GM23338 (cell line): ENCODE measurements around the gene SFXN5. TPM values are rescaled to one million over a fixed set of nuclear protein-coding genes. Genes with fewer than 3 reads are reported as not detected.

Experiments
- ATAC-seq: fragments of 200-7000 bp; cut with Tn5 transposase; 3 replicates; pipeline ENCODE4 v1.9.1; 2020
- DNase-seq: peaks from one replicate; pipeline ENCODE4 v3.0.0-alpha.2; 2015; ENCODE audit warnings: low spot score
- H2AFZ ChIP-seq: fragments of 200-600 bp; sonication (generic); 2 replicates; pipeline ENCODE4 v1.8.0; 2016; ENCODE audit warnings: antibody characterized with exemption, mild to moderate bottlenecking, moderate library complexity
- H3F3A ChIP-seq: fragments of 200-600 bp; sonication (generic); replicated peaks from 2 replicates; pipeline ENCODE4 v1.8.0; 2017; ENCODE audit warnings: antibody characterized with exemption, mixed run types, low read depth
- H3K27ac ChIP-seq: fragments of 200-600 bp; sonication (generic); 2 replicates; pipeline ENCODE4 v1.6.1; 2016; ENCODE audit warnings: low read depth
- H3K27me3 ChIP-seq: fragments of 200-600 bp; sonication (generic); 2 replicates; pipeline ENCODE4 v1.8.0; 2016; ENCODE audit warnings: mild to moderate bottlenecking, mixed run types, moderate library complexity; ENCODE audit not compliant: insufficient read depth
- H3K36me3 ChIP-seq: fragments of 200-600 bp; sonication (generic); 2 replicates; pipeline ENCODE4 v1.8.0; 2016; ENCODE audit warnings: mild to moderate bottlenecking; ENCODE audit not compliant: insufficient read depth
- H3K4me1 ChIP-seq: fragments of 200-600 bp; sonication (generic); 2 replicates; pipeline ENCODE4 v1.8.0; 2016; ENCODE audit warnings: mild to moderate bottlenecking, moderate library complexity; ENCODE audit not compliant: insufficient read depth
- H3K4me2 ChIP-seq: fragments of 200-600 bp; sonication (generic); 2 replicates; pipeline ENCODE4 v1.7.1; 2017; ENCODE audit warnings: mixed run types
- H3K4me3 ChIP-seq: fragments of 200-600 bp; sonication (generic); 2 replicates; pipeline ENCODE4 v1.6.1; 2016; ENCODE audit warnings: mixed run types
- H3K79me2 ChIP-seq: fragments of 200-600 bp; sonication (generic); replicated peaks from 2 replicates; pipeline ENCODE4 v1.8.0; 2017; ENCODE audit warnings: mild to moderate bottlenecking; ENCODE audit not compliant: insufficient read depth
- H3K9me2 ChIP-seq: fragments of 200-600 bp; sonication (generic); 2 replicates; pipeline ENCODE4 v1.8.0; 2017; ENCODE audit not compliant: insufficient read depth
- H4K20me1 ChIP-seq: fragments of 200-600 bp; sonication (generic); replicated peaks from 2 replicates; pipeline ENCODE4 v1.8.0; 2017; ENCODE audit warnings: mild to moderate bottlenecking; ENCODE audit not compliant: insufficient read depth
- H3K27ac Mint-ChIP-seq: 2 replicates; pipeline ENCODE4 v1.8.0; 2020; ENCODE audit warnings: inconsistent platforms, mild to moderate bottlenecking, moderate library complexity, mixed read lengths
- H3K27me3 Mint-ChIP-seq: 3 replicates; pipeline ENCODE4 v1.8.0; 2022; ENCODE audit warnings: low read depth, mild to moderate bottlenecking, moderate library complexity, mixed read lengths, inconsistent platforms; ENCODE audit not compliant: insufficient read depth, poor library complexity
- H3K36me3 Mint-ChIP-seq: 3 replicates; pipeline ENCODE4 v1.8.0; 2021; ENCODE audit warnings: low read depth, mild to moderate bottlenecking, inconsistent platforms, moderate library complexity, mixed read lengths
- H3K4me1 Mint-ChIP-seq: 3 replicates; pipeline ENCODE4 v1.8.0; 2020; ENCODE audit warnings: mild to moderate bottlenecking, inconsistent platforms, mixed read lengths
- H3K4me3 Mint-ChIP-seq: 3 replicates; pipeline ENCODE4 v1.8.0; 2021; ENCODE audit warnings: moderate library complexity, mild to moderate bottlenecking, inconsistent platforms, mixed read lengths
- H3K9me3 Mint-ChIP-seq: 3 replicates; pipeline ENCODE4 v1.8.0; 2020; ENCODE audit warnings: moderate library complexity, mild to moderate bottlenecking, inconsistent platforms, mixed read lengths
- CREB1 ChIP-seq: fragments of 250-450 bp; sonication (Bioruptor Pico); IDR thresholded peaks from 2 replicates; pipeline ENCODE4 v1.5.0; 2020; ENCODE audit warnings: low read depth, mild to moderate bottlenecking, moderate library complexity
- EZH2 ChIP-seq: fragments of 200-600 bp; sonication (generic); IDR thresholded peaks from one replicate; pipeline ENCODE4 v1.8.0; 2017; ENCODE audit warnings: antibody characterized with exemption, mild to moderate bottlenecking, low read depth; ENCODE audit not compliant: unreplicated experiment
- EZH2phosphoT487 ChIP-seq: fragments of 200-600 bp; sonication (generic); IDR thresholded peaks from one replicate; pipeline ENCODE4 v1.8.1; 2018; ENCODE audit warnings: antibody characterized with exemption; ENCODE audit not compliant: unreplicated experiment
- JUNB ChIP-seq: IDR thresholded peaks from one replicate; pipeline ENCODE4 v1.6.1; 2016; ENCODE audit warnings: antibody characterized with exemption; ENCODE audit not compliant: unreplicated experiment
- NANOG ChIP-seq: IDR thresholded peaks from 2 replicates; pipeline ENCODE4 v1.6.1; 2016; ENCODE audit warnings: antibody characterized with exemption, borderline replicate concordance
- POLR2AphosphoS5 ChIP-seq: IDR thresholded peaks from 2 replicates; pipeline ENCODE4 v1.6.1; 2016; ENCODE audit warnings: antibody characterized with exemption, low read depth
- STAT1 ChIP-seq: IDR thresholded peaks from one replicate; pipeline ENCODE4 v1.6.1; 2016; ENCODE audit warnings: antibody characterized with exemption; ENCODE audit not compliant: unreplicated experiment
- ZNF114 ChIP-seq: fragments of 250-450 bp; sonication (Bioruptor Pico); IDR thresholded peaks from 2 replicates; pipeline ENCODE4 v1.5.0; 2020; ENCODE audit warnings: mild to moderate bottlenecking, moderate library complexity
- ZNF331 ChIP-seq: fragments of 250-450 bp; sonication (Bioruptor Pico); IDR thresholded peaks from 2 replicates; pipeline ENCODE4 v1.5.0; 2020; ENCODE audit warnings: low read depth, mild to moderate bottlenecking, moderate library complexity
- polyA plus RNA-seq: library from polyadenylated mRNA; unstranded; fragments of >200 nt; fragmentation: Nextera tagmentation; extraction: Ambion mirVana; gene quantifications from 2 replicates; pipeline ENCODE4 v1.2.1, GENCODE V29; 2016
- total RNA-seq: library from RNA; depleted of rRNA; stranded (reverse); fragments of >200 nt; shearing (Covaris generic); gene quantifications from 2 replicates; pipeline ENCODE4 v1.2.3, GENCODE V29; 2014
- TF ChIP-seq, protein P1 (sequence below), 2 experiments: fragments of 200-600 bp in 1 of 2; sonication (generic) in 1 of 2; conservative IDR thresholded peaks; 2 replicates each; pipeline versions ENCODE4 v1.5.1 to v1.6.1; 2016 to 2017; ENCODE audit warnings: antibody characterized with exemption in 2 of 2, low read depth in 2 of 2, mild to moderate bottlenecking in 2 of 2, moderate library complexity in 1 of 2
- TF ChIP-seq, protein P2 (sequence below): IDR thresholded peaks from 2 replicates; pipeline ENCODE4 v1.6.1; 2016; ENCODE audit warnings: antibody characterized with exemption
- TF ChIP-seq, protein P3 (sequence below): IDR thresholded peaks from one replicate; pipeline ENCODE4 v1.6.1; 2018; ENCODE audit warnings: antibody characterized with exemption; ENCODE audit not compliant: unreplicated experiment

The SFXN5 gene
- total and polyA plus RNA-seq, 2 experiments from 2014 or later: 23.6 to 25.8 TPM

DNA sequence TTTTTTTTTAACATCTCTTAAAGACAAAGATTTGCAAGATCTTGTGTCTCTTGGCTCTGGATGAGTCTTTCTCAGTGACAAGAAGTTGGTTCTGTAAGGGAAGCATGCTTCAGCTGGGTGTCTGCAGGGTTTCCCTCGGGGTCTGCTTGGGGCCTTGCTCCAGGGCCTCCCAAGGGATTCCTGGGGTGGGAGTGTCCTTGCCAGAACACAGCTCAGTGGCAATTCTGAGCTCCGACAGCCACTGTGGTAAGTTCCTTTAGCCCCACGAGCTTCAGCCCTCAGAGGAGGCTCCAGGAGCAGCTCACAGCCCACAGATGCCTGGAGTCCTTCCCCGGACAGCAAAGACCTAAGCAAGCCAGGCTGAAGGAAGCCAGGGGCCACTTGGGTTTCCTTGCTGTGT is 101.8 kb downstream of the SFXN5 start (continued):
- TF ChIP-seq, protein P1, sequence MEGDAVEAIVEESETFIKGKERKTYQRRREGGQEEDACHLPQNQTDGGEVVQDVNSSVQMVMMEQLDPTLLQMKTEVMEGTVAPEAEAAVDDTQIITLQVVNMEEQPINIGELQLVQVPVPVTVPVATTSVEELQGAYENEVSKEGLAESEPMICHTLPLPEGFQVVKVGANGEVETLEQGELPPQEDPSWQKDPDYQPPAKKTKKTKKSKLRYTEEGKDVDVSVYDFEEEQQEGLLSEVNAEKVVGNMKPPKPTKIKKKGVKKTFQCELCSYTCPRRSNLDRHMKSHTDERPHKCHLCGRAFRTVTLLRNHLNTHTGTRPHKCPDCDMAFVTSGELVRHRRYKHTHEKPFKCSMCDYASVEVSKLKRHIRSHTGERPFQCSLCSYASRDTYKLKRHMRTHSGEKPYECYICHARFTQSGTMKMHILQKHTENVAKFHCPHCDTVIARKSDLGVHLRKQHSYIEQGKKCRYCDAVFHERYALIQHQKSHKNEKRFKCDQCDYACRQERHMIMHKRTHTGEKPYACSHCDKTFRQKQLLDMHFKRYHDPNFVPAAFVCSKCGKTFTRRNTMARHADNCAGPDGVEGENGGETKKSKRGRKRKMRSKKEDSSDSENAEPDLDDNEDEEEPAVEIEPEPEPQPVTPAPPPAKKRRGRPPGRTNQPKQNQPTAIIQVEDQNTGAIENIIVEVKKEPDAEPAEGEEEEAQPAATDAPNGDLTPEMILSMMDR (conservative IDR thresholded peaks at IDR 0.05; ENCODE audit: low read depth in 2 of 2): no peak
- TF ChIP-seq, protein P2, sequence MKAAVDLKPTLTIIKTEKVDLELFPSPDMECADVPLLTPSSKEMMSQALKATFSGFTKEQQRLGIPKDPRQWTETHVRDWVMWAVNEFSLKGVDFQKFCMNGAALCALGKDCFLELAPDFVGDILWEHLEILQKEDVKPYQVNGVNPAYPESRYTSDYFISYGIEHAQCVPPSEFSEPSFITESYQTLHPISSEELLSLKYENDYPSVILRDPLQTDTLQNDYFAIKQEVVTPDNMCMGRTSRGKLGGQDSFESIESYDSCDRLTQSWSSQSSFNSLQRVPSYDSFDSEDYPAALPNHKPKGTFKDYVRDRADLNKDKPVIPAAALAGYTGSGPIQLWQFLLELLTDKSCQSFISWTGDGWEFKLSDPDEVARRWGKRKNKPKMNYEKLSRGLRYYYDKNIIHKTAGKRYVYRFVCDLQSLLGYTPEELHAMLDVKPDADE: no peak
- TF ChIP-seq ZNF331 (CRISPR knock-in tag): no peak
- TF ChIP-seq NANOG: no peak
- no peak for TF ChIP-seq POLR2AphosphoS5
- TF ChIP-seq STAT1: no peak
- no peak for TF ChIP-seq CREB1
- TF ChIP-seq, protein P3, sequence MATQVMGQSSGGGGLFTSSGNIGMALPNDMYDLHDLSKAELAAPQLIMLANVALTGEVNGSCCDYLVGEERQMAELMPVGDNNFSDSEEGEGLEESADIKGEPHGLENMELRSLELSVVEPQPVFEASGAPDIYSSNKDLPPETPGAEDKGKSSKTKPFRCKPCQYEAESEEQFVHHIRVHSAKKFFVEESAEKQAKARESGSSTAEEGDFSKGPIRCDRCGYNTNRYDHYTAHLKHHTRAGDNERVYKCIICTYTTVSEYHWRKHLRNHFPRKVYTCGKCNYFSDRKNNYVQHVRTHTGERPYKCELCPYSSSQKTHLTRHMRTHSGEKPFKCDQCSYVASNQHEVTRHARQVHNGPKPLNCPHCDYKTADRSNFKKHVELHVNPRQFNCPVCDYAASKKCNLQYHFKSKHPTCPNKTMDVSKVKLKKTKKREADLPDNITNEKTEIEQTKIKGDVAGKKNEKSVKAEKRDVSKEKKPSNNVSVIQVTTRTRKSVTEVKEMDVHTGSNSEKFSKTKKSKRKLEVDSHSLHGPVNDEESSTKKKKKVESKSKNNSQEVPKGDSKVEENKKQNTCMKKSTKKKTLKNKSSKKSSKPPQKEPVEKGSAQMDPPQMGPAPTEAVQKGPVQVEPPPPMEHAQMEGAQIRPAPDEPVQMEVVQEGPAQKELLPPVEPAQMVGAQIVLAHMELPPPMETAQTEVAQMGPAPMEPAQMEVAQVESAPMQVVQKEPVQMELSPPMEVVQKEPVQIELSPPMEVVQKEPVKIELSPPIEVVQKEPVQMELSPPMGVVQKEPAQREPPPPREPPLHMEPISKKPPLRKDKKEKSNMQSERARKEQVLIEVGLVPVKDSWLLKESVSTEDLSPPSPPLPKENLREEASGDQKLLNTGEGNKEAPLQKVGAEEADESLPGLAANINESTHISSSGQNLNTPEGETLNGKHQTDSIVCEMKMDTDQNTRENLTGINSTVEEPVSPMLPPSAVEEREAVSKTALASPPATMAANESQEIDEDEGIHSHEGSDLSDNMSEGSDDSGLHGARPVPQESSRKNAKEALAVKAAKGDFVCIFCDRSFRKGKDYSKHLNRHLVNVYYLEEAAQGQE: no peak
- TF ChIP-seq ZNF114 (CRISPR knock-in tag): no peak
- no peak for TF ChIP-seq EZH2phosphoT487
- no peak for TF ChIP-seq JUNB

DNA sequence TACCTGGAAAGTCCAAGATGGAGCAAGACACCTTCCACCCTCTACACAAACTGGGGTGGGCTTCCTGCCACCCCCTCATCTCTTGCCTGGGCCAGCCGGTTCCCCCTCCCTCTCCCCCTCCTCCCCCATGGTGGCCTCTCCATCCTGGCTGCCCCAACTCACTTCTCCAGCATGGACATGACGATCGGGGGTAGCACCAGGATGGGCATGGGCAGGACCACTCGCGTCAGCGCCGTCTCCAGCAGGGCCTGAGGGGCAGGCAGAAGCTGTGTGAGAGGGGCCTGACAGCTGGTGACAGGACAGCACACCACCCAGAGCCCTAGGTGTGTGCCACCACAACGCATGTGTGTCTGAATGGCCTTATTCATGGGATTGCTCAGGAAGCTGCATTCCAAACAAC is 103.2 kb downstream of the SFXN5 start:
- Histone ChIP-seq H3K4me3 (no peak overlapping the region), H3F3A (no peaks in the 10 kb centered on the region), H3K27ac (no peak overlapping the region), H2AFZ (no peak overlapping the region), H3K4me2 (no peak overlapping the region), H4K20me1 (no peaks in the 10 kb centered on the region), H3K36me3 (no peaks in the 10 kb centered on the region), H3K79me2 (no peaks in the 10 kb centered on the region), H3K27me3 (no peaks in the 10 kb centered on the region), H3K4me1 (peaks cover 16% of the 10 kb centered on the region; the same call in 1 of the 2 replicates), H3K9me2 (no peaks in the 10 kb centered on the region)
- ATAC-seq (no peak), DNase-seq (no peak)
- H3K4me1 Mint-ChIP-seq: peaks cover 46% of the 10 kb centered on the region
- no peak overlapping the region for H3K4me3 Mint-ChIP-seq
- peaks cover 12% of the 10 kb centered on the region for H3K27me3 Mint-ChIP-seq
- H3K27ac Mint-ChIP-seq: no peak overlapping the region
- H3K9me3 Mint-ChIP-seq: no peaks in the 10 kb centered on the region
- no peaks in the 10 kb centered on the region; the same call in 2 of the 3 replicates for H3K36me3 Mint-ChIP-seq
- TF ChIP-seq, protein P1 (conservative IDR thresholded peaks at IDR 0.05; ENCODE audit: low read depth in 2 of 2): no peak
- no peak for TF ChIP-seq EZH2
